HEK293 (cell line): ENCODE measurements around the gene CD207.

Experiments
- ZNF394 ChIP-seq: fragments of 450-650 bp; formaldehyde crosslinking; IDR thresholded peaks from 2 replicates; pipeline ENCODE4 v1.5.1; 2016; ENCODE audit warnings: missing biosample characterization, missing genetic modification characterization, mild to moderate bottlenecking, moderate library complexity, borderline replicate concordance
- ZNF701 ChIP-seq: fragments of 450-650 bp; formaldehyde crosslinking; IDR thresholded peaks from 2 replicates; pipeline ENCODE4 v1.5.1; 2016; ENCODE audit warnings: missing biosample characterization, missing genetic modification characterization

- TF ChIP-seq ZNF394 = no peak
- TF ChIP-seq ZNF701 = no peak
These were observed 18.8 kb upstream of the CD207 start for GRCh38 chr2:70854411-70854810.
